Measurements from ENCODE around the gene XPA.

GRCh38 chr9:97689401-97690180 lies 7.5 kb downstream of the XPA start:
- TF ChIP-seq POLR2A (IDR thresholded peaks at IDR 0.05) (no peak), CTCF (IDR thresholded peaks at IDR 0.05) (no peak), EP300 (IDR thresholded peaks at IDR 0.05) (no peak)
